Large intestine (tissue), 3 donors: ENCODE measurements around the gene GRID1. TPM values are rescaled to one million over a fixed set of nuclear protein-coding genes. Genes with fewer than 3 reads are reported as not detected.
"Not testable (repeated sequence)": the region's sequence is repeated elsewhere in the genome, so short reads cannot be mapped to it uniquely, and the experiment has no call there.

ENCODE experiments used
- DNase-seq, 2 donors: peaks; one replicate each; pipeline versions ENCODE4 v3.0.0 to v3.0.0-alpha.2; 2013
- H3K27ac ChIP-seq: one replicate; pipeline ENCODE4 v1.5.1; 2013; ENCODE audit warnings: low read length
- H3K27me3 ChIP-seq: 2 replicates; pipeline ENCODE4 v1.6.1; 2013; ENCODE audit warnings: low read length; ENCODE audit not compliant: control insufficient read depth, insufficient read depth
- H3K36me3 ChIP-seq: 2 replicates; pipeline ENCODE4 v1.6.1; 2013; ENCODE audit warnings: low read length; ENCODE audit not compliant: control insufficient read depth, insufficient read depth
- H3K4me1 ChIP-seq: one replicate; pipeline ENCODE4 v1.6.1; 2013; ENCODE audit warnings: low read length; ENCODE audit not compliant: control insufficient read depth, insufficient read depth
- H3K4me3 ChIP-seq: one replicate; pipeline ENCODE4 v1.5.1; 2013; ENCODE audit warnings: low read length
- H3K9me3 ChIP-seq: one replicate; pipeline ENCODE4 v1.6.1; 2013; ENCODE audit warnings: mild to moderate bottlenecking, low read depth, low read length, moderate library complexity; ENCODE audit not compliant: control insufficient read depth
- WGBS: methylation state at CpG from one replicate; pipeline ENCODE4 v1.1.5; 2013; ENCODE audit warnings: low lambda C conversion rate; ENCODE audit not compliant: insufficient coverage; 5-methylcytosine and 5-hydroxymethylcytosine counted together
- polyA plus RNA-seq: library from polyadenylated mRNA; unstranded; fragments of 120-200 nt; gene quantifications from one replicate; pipeline ENCODE4 v1.2.1, GENCODE V29; 2013

Gene GRID1
- polyA plus RNA-seq, 1 donor: 1.7 TPM

DNA sequence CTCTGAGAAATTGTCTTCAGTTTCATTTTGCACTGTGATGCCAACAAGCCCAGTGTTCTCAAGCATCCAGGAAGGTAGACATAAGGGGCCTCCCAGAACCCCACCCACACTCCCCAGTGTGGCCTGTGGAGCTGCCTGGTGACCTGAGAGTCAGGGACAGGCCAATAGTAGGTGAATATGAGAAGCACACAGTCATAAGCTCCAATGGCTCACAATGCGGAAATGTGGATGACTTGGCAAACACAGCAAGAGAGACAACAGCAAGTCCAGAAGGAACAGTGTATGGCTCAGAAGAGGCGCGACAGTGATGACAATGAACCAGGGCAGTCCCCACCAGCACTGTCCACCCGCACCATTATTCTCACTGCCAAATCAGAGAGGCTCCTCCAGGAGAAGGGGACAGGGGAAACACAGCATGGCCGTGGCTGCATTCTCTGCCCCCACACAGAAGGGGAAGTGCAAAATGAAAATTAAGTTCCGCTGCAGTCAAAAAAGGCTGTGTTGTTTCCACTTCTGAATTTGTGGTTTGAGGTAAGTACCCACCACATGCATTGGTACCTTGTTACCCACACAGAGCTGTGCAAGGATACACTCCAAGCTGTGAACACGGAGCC, 419.8 kb downstream of the GRID1 start:
- DNase-seq: no peak
- Histone ChIP-seq H3K4me3 (no peak overlapping the region), H3K9me3 (no peaks in the 10 kb centered on the region), H3K27ac (no peak overlapping the region), H3K27me3 (no peaks in the 10 kb centered on the region), H3K4me1 (no peaks in the 10 kb centered on the region), H3K36me3 (no peaks in the 10 kb centered on the region)
- no CpG with 5 or more reads among the region's 7 CpGs for WGBS

DNA sequence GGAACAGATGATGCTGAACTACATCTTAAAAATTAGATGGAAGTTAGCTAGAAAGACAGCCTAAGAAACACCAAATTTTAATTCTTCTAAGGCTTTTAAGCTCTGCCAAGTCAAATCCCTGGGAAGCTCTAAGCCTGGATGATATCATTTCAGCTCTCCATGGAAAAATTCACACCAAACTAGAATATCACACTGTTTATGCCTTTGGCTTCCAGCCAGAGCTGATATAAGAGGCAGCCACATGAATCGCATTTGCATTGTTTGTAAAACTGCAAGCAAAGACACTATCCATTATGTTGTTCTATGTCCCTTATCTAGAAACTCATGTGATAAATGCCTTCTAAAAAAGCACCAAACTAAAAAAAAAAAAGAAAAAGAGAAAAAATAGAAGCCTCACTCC, 430.4 kb downstream of the GRID1 start:
- H3K4me3 ChIP-seq: no peak overlapping the region
- peaks cover 3% of the 10 kb centered on the region for H3K9me3 ChIP-seq
- DNase-seq: no peak
- WGBS: no CpG with 5 or more reads among the region's 1 CpG
- H3K27me3 ChIP-seq: no peaks in the 10 kb centered on the region
- H3K27ac ChIP-seq: no peak overlapping the region
- no peaks in the 10 kb centered on the region for H3K4me1 ChIP-seq
- no peaks in the 10 kb centered on the region for H3K36me3 ChIP-seq

DNA sequence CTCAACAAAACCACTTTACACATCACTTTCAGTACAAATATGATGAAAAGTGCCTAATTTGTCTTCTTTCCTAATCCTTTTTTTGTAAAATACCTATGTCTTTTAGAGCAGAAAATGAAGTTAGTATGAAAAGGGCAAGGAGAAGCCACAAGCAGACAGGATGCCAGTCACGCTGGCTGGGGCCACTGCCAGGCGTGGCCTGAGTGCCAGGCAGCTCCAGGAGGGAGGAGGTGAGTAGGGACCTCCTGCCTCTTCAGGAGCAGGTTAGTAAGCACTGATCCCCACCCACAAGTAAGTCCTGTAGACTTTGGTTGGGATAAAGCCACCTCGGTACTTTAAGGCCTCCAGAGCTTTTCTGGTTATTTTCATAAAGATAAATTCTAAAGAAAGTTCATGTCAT, 432.0 kb downstream of the GRID1 start:
- Histone ChIP-seq H3K4me1 (no peaks in the 10 kb centered on the region), H3K36me3 (no peaks in the 10 kb centered on the region), H3K4me3 (no peak overlapping the region), H3K27ac (no peak overlapping the region), H3K9me3 (peaks cover 3% of the 10 kb centered on the region), H3K27me3 (no peaks in the 10 kb centered on the region)
- no peak for DNase-seq
- WGBS: no CpG with 5 or more reads among the region's 3 CpGs

DNA sequence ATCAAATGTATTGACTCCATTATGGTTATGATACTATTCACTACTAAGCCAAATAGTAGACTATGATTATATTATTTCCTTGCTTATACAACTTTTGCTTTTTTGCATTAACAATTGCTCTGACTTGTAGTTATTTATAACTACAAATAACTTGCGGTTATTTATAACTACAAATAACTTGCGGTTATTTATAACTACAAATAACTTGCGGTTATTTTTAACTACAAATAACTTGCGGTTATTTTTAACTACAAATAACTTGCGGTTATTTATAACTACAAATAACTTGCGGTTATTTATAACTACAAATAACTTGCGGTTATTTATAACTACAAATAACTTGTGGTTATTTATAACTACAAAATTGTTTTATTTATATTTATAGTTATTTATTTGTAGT, 436.6 kb downstream of the GRID1 start:
- not testable (repeated sequence) for H3K9me3 ChIP-seq, H3K27me3 ChIP-seq, H3K27ac ChIP-seq, H3K4me1 ChIP-seq, H3K4me3 ChIP-seq, DNase-seq, H3K36me3 ChIP-seq
- 89% methylated on average over 5 of the region's 7 CpGs for WGBS

DNA sequence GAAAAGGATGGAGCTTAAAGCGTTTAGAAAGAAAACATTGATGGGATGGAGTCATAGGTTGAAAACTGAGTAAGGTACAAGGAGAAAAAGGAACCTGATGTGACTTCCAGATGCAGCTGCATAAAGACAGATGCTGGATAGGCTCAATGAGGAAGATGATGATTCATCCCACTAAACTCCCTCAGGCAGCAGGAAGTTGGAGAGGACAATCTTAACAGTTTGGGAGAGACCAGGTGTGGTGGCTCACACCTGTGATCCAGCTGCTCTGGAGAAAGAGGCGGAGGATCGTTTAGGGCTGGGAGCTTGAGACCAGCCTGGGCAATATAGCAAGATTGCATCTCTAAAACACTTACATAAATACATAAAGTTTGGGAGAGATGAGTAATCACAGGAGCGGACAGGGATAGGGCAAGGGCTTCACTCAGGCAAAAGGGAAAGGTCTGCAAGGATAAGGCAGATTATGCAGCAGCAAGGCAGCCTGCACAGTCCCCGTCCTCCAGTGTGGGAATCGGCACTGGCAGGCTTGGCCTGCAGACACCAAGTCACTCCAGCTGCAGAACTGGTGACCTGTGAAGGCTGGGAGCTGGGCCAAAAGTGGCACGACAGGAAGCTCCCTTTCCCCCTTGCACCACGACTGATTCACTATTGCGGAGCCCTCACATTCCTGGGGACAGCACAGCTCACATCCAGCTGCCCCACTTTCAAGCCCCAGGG, 438.5 kb downstream of the GRID1 start:
- H3K4me3 ChIP-seq: no peak overlapping the region
- no peaks in the 10 kb centered on the region for H3K27me3 ChIP-seq
- no peak for DNase-seq
- no peaks in the 10 kb centered on the region for H3K36me3 ChIP-seq
- WGBS: 89% methylated on average over 1 of the region's 9 CpGs
- H3K4me1 ChIP-seq: no peaks in the 10 kb centered on the region
- no peak overlapping the region for H3K27ac ChIP-seq
- H3K9me3 ChIP-seq: no peaks in the 10 kb centered on the region

DNA sequence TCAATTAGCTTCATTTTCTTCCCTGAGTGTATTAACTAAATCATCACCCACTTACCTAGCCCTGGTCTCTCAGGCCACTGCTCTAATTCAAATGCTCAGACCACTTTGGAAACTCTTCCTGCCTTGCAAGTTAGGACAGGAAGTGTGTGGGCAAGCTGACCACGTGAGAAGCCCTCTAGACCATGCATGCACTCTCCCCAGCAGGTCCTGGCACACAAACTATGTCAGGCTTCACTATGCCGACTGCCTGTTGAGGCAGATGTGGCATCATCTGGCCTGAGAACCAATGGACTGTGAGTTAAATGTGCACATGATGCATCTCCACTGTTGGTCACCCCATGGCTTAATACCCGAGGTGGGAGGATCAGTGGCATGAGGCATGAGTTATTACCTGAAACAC, 439.6 kb downstream of the GRID1 start:
- H3K36me3 ChIP-seq: no peaks in the 10 kb centered on the region
- no peak for DNase-seq
- H3K4me3 ChIP-seq: no peak overlapping the region
- no peak overlapping the region for H3K27ac ChIP-seq
- no peaks in the 10 kb centered on the region for H3K9me3 ChIP-seq
- H3K4me1 ChIP-seq: no peaks in the 10 kb centered on the region
- H3K27me3 ChIP-seq: no peaks in the 10 kb centered on the region
- no CpG with 5 or more reads among the region's 3 CpGs for WGBS

DNA sequence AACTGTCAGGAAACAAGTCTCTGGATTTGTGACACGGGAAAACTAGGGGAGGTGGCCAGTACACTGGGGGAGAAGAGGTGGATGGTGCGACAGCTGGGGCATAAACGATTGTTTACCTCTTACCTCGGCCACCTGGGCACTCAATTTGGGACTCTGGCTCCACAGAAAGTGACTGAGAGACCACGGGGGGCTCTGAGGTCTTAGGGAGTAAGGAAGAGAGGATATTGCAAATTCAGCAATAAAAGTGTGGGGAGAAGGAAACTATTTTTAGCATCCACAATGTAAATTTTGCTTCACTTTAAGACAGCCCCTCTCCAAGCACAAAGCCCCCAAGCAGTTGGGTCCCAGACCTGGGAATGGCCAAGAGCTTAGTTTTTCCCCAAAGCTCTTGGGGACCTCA, 440.5 kb downstream of the GRID1 start:
- no peaks in the 10 kb centered on the region for H3K27me3 ChIP-seq
- no peak for DNase-seq
- no peak overlapping the region for H3K4me3 ChIP-seq
- no peaks in the 10 kb centered on the region for H3K4me1 ChIP-seq
- H3K9me3 ChIP-seq: no peaks in the 10 kb centered on the region
- no CpG with 5 or more reads among the region's 5 CpGs for WGBS
- no peak overlapping the region for H3K27ac ChIP-seq
- H3K36me3 ChIP-seq: no peaks in the 10 kb centered on the region

DNA sequence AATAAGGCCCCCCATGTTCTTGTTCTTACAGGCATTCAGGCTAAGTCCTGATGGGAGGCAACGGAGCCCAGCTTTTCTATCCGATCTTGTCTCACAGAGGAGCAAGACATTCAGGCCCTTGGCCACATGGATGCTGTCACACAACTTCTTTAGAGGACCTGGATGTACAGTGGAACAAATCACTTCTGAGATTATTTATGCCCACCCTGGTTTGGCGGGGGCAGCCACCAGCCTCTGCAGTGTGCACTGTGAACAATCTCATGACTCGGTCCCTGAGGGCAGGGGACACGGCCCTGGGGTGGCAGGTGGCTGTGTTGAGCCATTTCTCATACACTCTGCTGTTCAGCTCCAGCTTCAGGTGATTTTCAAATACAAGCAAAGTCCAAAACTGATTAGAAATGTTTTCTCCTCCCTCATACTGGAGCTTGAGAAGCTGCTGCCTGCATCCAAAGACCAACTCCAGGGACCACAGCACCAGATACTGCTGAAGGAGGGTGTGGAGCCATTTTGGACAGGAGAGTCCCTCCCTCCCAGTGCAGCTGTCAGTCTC, 441.3 kb downstream of the GRID1 start:
- Histone ChIP-seq H3K27me3 (no peaks in the 10 kb centered on the region), H3K27ac (no peak overlapping the region), H3K4me3 (no peak overlapping the region), H3K9me3 (no peaks in the 10 kb centered on the region), H3K4me1 (no peaks in the 10 kb centered on the region), H3K36me3 (no peaks in the 10 kb centered on the region)
- WGBS: no CpG with 5 or more reads among the region's 5 CpGs
- DNase-seq: no peak

DNA sequence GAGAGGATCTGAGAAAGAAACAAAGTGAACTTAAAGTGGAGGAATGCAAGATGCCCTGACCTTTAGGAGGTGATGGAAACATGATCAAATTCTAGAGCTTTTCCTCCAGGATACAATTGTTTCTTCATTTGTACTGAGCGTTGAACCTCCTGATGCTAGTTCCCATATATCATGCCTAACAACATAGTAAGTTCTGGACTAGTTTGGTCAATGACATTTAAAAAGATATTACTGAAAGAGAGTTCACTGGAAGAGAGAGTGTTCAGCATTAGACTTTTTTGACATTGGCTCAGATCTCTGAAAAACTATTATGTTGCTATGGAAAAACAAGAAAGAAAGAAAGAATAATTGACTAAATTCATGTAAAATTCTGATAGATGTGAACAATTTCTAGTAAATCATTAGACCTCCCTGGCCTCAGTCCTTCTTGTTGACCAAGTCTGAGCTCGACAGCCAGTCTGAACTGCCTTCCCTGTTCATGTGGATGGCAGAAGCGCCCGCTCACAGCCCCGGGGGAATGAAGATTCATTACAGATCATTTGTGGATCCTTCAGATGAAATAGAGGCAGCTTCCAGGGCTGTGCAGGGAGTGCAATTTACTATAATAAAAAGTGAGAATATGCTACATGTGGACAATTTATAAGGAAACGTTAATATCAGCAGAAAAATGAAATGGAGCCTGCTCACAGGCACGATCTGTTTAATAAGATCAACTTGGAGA, 442.1 kb downstream of the GRID1 start:
- 100% methylated on average over 1 of the region's 7 CpGs for WGBS

DNA sequence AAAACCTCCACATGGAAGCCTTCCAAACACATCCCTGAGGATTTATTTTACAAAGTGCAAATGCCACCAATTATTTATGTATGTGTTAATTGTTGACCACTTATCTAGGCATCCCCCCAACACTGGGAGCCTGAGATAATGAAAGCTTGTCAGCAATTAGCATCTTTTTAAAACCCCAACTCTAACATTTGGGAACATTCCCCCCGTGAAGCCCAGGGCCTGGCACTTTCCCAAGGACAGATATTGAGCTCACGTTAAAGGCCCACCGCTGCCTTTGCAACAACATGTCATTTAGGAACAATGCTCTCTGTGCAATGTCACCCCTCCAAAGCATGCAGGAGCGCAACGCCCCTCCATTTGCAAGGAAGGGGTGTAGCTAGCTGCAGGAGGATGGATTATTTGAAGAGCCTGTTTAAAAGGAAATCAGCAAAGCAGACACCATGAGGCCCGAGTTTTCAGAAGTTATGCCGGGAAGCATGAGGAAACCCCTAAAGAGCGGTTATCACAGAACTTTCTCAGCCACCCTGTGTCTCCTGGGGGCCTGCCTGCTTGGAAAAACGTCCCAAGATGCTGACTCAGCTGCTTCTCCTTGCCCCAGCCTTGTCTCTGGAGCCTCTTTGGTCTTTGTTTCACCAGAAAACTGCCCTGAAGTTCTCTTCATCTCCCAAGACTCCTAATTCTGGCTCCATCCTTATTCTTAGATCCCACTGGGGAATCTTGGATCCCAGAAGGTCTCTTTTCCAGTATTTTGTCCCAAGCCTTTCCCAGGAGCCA, 444.1 kb downstream of the GRID1 start:
- no peak for DNase-seq
- WGBS: no CpG with 5 or more reads among the region's 9 CpGs
- Histone ChIP-seq H3K4me3 (no peak overlapping the region), H3K4me1 (no peaks in the 10 kb centered on the region), H3K27me3 (no peaks in the 10 kb centered on the region), H3K9me3 (no peaks in the 10 kb centered on the region), H3K36me3 (no peaks in the 10 kb centered on the region), H3K27ac (no peak overlapping the region)

More for the DNA sequence above, 442.1 kb downstream of the GRID1 start:
- no peak overlapping the region for H3K27ac ChIP-seq
- no peaks in the 10 kb centered on the region for H3K4me1 ChIP-seq
- DNase-seq: no peak
- H3K9me3 ChIP-seq: no peaks in the 10 kb centered on the region
- H3K27me3 ChIP-seq: no peaks in the 10 kb centered on the region
- H3K36me3 ChIP-seq: no peaks in the 10 kb centered on the region
- no peak overlapping the region for H3K4me3 ChIP-seq
